HFFc6 (cell line): ENCODE measurements around the gene MAPKAPK3. TPM values are rescaled to one million over a fixed set of nuclear protein-coding genes. Genes with fewer than 3 reads are reported as not detected.

Experiments used
- DNase-seq: peaks from one replicate; pipeline ENCODE4 v3.0.0-alpha.2; 2018
- H3K27ac Mint-ChIP-seq: 2 replicates; pipeline ENCODE4 v1.8.0; 2020; ENCODE audit warnings: mild to moderate bottlenecking, mixed read lengths
- H3K27me3 Mint-ChIP-seq: 2 replicates; pipeline ENCODE4 v1.8.0; 2021; ENCODE audit warnings: mild to moderate bottlenecking, moderate library complexity, mixed read lengths; ENCODE audit not compliant: insufficient read depth
- H3K36me3 Mint-ChIP-seq: 2 replicates; pipeline ENCODE4 v1.8.0; 2021; ENCODE audit warnings: low read depth, mixed read lengths
- H3K4me1 Mint-ChIP-seq: 2 replicates; pipeline ENCODE4 v1.8.0; 2020; ENCODE audit warnings: low read depth, mixed read lengths
- H3K4me3 Mint-ChIP-seq: 2 replicates; pipeline ENCODE4 v1.8.0; 2020; ENCODE audit warnings: mild to moderate bottlenecking, moderate library complexity, mixed read lengths
- H3K9me3 Mint-ChIP-seq: 2 replicates; pipeline ENCODE4 v1.8.0; 2020; ENCODE audit warnings: mild to moderate bottlenecking, mixed read lengths
- total RNA-seq, 6 experiments: library from RNA; stranded (reverse); fragmentation: NEBNext Ultra II Directional; extraction: Animal tissue kit (Norgen Biotek cat#: 25700); gene quantifications; 2 replicates in 1 of 6; 3 replicates in 5 of 6; pipeline ENCODE4 v1.2.3, GENCODE V29; 2021
- TF ChIP-seq, protein P1 (sequence below): fragments of 200-600 bp; sonication (generic); IDR thresholded peaks from 2 replicates; pipeline ENCODE4 v1.5.0; 2021; ENCODE audit warnings: antibody characterized with exemption, mild to moderate bottlenecking

MAPKAPK3 gene
- total RNA-seq, 6 experiments from 2014 or later, result 60.5 to 65.5 (median 62.8) TPM

DNA sequence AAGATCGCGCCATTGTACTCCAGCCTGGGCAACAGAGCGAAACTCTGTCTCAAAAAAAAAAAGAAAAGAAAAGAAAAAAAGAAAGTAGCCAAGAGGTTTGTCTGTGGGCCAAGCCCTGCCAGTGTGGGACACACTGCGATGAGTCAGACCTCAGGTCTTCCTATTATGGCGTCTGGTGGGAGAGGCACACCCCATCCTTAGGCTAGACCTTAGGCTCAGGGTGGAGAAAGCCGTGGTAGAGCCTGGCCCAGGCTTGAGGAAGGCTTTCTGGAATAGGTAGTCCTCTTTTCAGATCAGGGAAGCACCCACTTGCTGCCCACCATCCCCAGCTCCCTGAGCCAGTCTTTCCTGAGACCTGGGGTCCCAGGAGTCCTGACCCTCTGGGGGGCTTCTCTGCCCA, 41.6 kb upstream of the MAPKAPK3 start:
- Mint-ChIP-seq H3K27me3 (no peaks in the 10 kb centered on the region), H3K9me3 (no peaks in the 10 kb centered on the region), H3K27ac (no peak overlapping the region), H3K36me3 (no peaks in the 10 kb centered on the region), H3K4me1 (peaks cover 8% of the 10 kb centered on the region), H3K4me3 (no peak overlapping the region)
- DNase-seq, result no peak
- TF ChIP-seq, protein P1, sequence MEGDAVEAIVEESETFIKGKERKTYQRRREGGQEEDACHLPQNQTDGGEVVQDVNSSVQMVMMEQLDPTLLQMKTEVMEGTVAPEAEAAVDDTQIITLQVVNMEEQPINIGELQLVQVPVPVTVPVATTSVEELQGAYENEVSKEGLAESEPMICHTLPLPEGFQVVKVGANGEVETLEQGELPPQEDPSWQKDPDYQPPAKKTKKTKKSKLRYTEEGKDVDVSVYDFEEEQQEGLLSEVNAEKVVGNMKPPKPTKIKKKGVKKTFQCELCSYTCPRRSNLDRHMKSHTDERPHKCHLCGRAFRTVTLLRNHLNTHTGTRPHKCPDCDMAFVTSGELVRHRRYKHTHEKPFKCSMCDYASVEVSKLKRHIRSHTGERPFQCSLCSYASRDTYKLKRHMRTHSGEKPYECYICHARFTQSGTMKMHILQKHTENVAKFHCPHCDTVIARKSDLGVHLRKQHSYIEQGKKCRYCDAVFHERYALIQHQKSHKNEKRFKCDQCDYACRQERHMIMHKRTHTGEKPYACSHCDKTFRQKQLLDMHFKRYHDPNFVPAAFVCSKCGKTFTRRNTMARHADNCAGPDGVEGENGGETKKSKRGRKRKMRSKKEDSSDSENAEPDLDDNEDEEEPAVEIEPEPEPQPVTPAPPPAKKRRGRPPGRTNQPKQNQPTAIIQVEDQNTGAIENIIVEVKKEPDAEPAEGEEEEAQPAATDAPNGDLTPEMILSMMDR, result no peak

DNA sequence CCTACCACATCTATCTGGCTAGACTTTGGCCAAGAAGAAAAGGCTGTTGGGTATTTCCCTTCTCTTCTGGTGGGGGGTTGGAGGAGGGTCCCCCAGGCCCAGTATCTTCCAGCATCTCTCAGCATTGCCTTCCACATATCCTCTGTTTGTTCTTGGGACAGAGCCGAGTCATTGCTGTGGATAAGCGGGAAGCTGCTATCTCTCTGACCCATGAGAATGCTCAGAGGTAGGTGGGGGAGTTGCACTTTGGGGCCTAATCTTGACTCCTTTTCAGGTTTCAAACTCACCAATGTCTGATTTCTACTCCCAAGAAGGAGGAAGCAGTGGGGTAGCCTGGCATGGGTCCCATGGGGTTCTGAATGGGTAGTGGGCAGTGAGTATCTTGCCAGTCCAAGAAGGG, 39.6 kb upstream of the MAPKAPK3 start:
- Mint-ChIP-seq H3K4me1 (no peaks in the 10 kb centered on the region), H3K27ac (no peak overlapping the region), H3K9me3 (no peaks in the 10 kb centered on the region), H3K36me3 (no peaks in the 10 kb centered on the region), H3K27me3 (no peaks in the 10 kb centered on the region), H3K4me3 (no peak overlapping the region)
- no peak for DNase-seq
- TF ChIP-seq, protein P1, result no peak

DNA sequence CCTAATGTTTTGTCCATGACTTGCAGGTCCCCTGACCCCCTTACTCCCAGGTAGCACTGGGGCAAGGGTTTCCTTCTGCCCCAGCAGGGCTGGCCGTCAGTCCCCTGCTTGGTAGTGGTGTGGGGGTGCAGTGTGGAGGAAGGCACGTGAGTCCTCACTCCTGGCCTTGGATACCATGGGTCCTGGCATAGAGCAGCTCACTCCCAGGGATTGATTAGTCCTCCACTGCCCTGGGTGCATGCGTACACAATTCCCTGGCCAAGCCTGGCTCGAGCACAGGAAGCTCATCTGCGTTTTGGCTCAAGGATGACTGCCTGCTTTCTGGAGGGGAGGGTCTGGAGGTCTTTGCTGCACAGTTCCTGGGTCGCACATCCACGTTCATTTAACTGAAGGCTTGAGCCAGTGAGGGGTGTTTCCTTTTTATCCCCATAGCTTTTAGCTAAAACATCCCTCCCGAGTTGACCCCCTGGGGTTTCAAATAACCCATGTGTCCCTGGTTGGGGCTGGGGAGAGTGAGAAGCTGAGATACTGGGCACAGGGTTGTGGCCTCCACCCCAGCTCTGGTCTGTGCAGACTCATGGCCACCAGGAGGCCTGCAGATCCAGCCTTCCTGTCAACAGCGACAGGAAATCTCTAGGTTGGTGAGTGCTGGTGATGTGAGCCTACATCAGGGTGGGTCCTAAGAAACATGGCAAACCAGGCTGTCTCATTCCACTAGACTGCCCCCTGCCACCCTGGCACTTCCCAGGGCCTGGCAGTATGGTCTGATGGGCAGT, 36.1 kb upstream of the MAPKAPK3 start:
- no peak overlapping the region for H3K4me3 Mint-ChIP-seq
- no peaks in the 10 kb centered on the region for H3K4me1 Mint-ChIP-seq
- TF ChIP-seq, protein P1, result peak; percentile 49
- H3K27me3 Mint-ChIP-seq, result no peaks in the 10 kb centered on the region
- no peak overlapping the region for H3K27ac Mint-ChIP-seq
- no peaks in the 10 kb centered on the region; the same call in 1 of the 2 replicates for H3K36me3 Mint-ChIP-seq
- H3K9me3 Mint-ChIP-seq, result no peaks in the 10 kb centered on the region
- DNase-seq, result no peak

DNA sequence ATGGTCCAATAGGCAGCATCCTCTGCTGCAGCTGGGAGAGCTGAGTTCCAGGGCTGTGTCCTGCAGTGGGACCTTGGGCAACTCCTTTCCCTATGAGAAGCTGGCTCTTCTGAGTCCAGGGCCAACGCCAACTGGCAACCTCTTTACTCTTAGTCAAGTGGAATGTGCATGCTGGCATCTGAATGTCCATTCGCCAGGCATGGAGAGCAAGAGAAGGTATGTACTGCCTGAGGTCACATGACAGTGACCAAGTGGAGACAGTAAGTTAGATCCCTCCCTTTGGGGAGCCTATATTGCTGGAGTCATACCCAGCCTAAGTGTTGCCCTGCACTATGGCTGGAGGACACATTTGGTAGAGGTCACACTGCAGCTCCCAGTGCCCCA, 35.5 kb upstream of the MAPKAPK3 start:
- H3K9me3 Mint-ChIP-seq, result no peaks in the 10 kb centered on the region
- no peak for DNase-seq
- no peak overlapping the region for H3K27ac Mint-ChIP-seq
- H3K4me1 Mint-ChIP-seq, result no peaks in the 10 kb centered on the region
- H3K4me3 Mint-ChIP-seq, result no peak overlapping the region
- H3K36me3 Mint-ChIP-seq, result no peaks in the 10 kb centered on the region; the same call in 1 of the 2 replicates
- H3K27me3 Mint-ChIP-seq, result no peaks in the 10 kb centered on the region
- TF ChIP-seq, protein P1, result no peak

DNA sequence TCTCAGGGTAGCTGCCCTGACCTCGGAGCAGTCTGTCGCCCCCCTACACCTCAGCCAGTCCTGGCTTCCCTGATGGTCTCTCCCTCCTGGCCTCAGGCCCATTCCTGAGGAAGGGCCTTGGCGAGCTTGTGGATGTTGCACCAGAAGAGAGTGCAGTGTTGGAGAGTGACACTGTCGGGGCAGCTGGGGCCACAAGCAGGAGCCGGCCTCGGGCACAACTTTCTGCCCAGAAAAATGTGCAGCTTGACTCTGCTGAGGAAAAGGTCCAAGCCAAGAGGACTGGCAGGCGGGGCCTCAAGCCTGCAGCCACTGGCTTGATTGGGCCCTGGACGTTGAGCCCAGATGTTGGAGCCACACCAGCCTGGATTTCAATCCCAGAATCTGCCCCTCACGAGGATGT, 34.9 kb upstream of the MAPKAPK3 start:
- Mint-ChIP-seq H3K4me1 (peaks cover under 1% of the 10 kb centered on the region; the same call in 1 of the 2 replicates), H3K27ac (no peak overlapping the region), H3K27me3 (no peaks in the 10 kb centered on the region), H3K36me3 (no peaks in the 10 kb centered on the region; the same call in 1 of the 2 replicates), H3K4me3 (no peak overlapping the region), H3K9me3 (no peaks in the 10 kb centered on the region)
- no peak for DNase-seq
- TF ChIP-seq, protein P1, result no peak
